Measurements from ENCODE around the gene BTN3A1.
A peak's percentile ranks its signal among the peaks of the same experiment; 100 is the strongest.
"Not testable (repeated sequence)": the region's sequence is repeated elsewhere in the genome, so short reads cannot be mapped to it uniquely, and the experiment has no call there.

The BTN3A1 gene

DNA sequence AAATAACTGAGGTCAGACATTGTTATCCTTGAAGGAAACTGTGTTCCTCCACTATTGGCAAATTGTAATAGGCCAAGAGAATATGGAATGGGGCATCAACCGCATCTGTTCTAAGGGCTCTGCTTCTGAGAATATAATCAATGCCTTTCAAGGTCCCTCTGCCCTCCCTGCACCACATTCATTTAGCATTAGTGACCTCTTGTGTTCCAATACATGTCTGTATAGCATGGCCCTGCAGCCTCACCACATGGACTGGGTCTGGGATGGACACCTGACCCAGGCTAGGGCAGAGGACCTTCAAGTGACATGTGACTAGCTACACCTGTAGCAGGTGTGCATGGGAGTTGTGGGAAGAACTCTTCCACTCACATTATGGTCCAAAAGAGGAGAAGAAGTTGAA, 14.2 kb downstream of the BTN3A1 start:
- DNase-seq, result no peak

DNA sequence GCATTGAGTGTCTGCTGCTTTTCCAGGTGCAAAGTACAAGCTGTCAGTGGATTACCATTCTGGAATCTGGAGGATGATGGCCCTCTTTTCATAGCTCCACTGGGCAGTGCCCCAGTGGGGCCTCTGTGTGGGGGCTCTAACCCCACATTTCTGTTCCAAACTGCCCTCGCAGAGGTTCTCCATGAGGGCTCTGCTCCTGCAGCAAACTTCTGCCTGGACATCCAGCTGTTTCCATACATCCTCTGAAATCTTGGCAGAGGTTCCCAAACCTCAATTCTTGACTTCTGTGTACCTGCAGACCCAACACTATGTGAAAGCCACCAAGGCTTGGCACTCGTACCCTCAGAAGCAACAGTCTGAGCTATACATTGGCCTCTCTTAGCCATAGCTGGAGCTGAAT, 16.0 kb downstream of the BTN3A1 start:
- not testable (repeated sequence) for DNase-seq

DNA sequence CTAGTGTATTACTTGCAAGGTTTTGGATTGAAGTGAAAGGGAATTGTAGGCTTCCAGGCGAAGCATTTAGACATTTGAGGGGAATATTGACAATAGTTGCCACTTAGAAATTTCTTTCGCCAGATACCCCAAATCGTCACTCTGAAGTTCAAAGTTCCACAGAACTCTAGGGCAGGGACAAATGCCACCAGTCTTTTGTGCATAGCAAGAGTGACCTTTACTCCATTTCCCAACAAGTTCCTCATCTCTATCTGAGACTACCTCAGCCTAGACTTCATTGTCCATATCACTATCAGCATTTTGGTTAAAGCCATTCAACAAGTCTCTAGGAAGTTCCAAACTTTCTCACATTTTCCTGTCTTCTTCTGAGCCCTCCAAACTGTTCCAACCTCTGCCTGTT, 16.7 kb downstream of the BTN3A1 start:
- DNase-seq, result not testable (repeated sequence)

DNA sequence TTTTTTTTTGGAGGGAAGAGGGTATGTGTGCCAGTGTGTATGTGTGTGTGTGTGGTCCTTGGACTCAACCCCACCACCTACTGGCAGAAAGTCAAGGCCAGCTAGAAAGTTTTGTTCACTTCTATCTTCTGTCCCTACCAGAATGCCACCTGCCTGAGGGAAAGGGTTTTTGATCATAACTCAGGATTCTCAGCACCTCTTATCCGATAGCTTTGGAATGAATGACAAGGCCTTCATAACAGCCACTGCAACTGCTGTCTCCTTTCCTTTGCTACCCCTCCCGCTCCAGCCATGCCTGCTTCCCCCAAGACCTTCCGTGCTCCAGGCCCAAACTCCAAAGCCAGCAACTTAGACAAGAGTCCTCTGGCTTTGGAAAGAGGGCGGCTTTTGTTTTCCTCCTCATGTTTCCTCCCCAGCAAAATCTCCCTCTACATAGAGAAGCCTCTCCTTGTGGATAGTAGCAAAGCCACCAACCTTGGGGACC, 18.7 kb downstream of the BTN3A1 start:
- peak; percentile 14 for DNase-seq

DNA sequence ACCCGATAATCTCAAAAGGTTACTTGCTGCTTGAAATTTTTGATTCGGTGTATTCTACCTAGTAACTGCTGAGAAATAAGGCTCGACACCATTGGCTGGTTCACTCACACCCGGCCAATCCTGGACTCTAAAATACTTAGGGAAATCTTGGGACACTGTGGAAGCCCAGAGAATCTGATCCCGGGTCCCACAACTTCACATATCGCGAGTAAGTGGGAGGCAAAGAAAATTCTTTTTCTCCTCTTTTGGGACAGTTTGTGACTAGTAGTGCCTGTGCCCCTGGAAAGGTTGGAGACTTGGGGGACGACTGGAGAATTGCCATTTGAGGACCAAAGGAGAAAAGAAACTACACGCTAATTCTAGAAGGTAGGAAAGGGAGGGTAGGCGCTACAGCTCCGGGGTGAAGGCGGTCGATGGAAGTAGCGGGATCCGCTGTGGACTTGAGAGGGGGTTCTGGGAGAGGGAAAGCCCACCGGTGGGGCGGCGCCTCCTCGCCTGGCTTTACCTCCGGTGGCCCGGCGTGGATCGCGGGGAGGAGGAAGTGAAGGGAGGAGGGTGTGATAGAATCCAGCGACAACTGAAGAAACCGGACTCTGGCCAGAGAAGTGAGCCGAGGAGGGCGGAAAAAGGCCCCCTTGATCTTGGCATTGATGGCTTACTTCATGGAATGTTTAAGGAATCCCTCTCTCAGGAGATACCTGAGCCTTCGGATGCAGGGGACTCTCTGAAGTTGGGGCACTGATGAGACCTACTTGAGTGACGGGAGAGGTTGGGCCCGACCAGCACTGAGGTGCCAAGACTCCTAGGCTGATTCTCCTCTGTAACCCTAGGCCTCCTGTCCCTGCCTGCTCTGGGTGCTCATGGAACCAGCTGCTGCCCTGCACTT, 19.4 kb downstream of the BTN3A1 start:
- DNase-seq, result peak; percentile 45

DNA sequence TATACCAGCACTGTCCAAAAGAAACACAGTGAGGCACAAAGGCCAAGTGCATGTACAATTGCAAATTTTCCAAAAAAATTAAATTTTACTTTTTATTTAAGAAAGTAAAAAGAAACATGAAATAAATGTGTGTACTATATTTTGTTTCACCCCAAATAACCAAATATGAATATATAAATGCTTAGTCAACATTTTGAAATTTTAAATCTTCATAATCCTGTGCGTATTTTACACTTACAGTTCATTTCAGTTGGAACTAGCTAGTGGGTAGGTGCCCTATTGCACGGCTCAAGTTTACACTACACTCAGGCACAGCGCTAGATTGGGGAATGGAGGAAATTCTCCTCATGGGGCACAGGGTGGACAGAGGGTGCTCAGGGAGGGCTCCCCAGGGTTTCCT, 20.3 kb downstream of the BTN3A1 start:
- no peak for DNase-seq

DNA sequence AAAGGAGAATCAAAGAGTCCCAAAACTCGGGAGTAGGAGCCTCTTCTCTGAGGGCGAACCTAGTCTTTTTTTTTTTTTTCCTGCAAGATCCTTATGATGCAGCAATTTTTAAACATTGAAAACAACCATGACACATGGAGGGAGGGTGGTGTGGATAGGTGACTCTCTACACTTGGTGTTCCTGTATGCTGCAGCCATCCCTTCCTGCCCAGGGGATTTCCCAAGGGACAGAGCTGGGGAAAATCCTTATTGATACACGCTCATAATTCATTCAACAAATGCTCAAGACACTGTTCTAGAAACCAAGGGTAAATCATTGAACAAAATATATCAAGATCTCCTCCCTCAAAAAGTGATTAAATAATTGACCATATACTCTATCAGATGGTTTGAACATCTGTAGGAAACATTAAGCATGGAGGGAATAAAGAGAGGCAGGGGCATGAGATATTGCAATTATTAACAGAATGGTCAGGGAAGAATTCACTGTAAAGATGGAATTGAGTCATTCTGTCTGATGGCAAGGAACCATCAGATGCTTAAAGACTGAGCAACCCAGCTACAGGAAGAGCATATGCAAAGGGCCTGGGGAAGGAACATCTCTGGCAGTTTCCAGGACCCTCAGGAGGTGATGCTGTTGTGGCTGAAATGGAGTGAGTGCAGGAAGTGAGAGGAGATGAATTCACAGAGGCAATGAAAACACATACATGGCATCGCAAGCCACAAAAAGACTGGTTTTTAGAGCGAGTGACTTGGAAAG, 24.8 kb downstream of the BTN3A1 start:
- DNase-seq, result no peak

DNA sequence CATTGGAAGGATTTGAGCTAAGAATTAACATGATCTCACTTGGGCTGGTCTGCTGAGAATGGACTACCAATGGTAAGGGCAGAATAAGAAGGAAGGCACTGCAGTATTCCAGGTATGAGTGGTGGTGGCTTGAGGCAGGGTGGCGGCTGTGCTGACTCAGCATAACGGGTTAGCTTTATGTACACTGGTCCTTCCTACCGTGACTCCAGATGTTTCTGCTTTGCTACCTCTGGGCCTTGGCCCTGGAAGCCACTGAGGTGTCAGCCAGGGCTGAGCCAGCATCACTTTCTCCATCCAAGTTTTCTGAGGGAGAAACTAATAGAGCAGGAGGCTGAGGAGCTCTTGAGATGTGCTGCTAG, 25.4 kb downstream of the BTN3A1 start:
- no peak for DNase-seq

DNA sequence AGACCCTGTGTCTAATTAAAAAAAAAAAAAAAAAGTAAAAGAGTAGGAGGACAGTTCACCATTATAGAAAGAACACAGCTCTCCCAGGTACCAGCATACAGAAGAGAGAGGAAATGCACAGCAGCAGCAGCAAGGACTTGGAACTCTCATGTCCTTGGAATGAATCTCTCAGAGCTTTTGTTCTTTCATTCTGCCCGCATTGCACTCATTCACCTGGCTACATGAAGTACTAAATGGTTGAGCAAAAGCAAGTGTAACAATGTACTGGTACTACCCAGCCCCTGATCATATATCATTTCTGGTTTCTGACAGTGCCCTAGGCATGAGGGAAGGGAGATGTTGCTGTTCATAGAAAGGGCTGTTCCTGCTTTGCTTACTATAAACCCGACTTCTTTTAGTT, 26.1 kb downstream of the BTN3A1 start:
- DNase-seq, result no peak

DNA sequence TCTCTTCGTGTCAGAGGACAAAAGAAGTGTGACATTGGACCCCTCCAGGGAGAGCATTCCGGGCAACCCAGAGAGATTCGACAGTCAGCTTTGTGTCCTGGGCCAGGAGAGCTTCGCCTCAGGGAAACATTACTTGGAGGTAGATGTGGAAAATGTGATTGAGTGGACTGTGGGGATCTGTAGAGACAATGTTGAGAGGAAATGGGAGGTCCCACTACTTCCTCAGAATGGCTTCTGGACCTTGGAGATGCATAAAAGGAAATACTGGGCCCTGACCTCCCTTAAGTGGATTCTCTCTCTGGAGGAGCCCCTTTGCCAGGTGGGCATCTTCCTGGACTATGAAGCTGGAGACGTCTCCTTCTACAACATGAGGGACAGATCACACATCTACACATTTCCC, 28.7 kb downstream of the BTN3A1 start:
- DNase-seq, result no peak

DNA sequence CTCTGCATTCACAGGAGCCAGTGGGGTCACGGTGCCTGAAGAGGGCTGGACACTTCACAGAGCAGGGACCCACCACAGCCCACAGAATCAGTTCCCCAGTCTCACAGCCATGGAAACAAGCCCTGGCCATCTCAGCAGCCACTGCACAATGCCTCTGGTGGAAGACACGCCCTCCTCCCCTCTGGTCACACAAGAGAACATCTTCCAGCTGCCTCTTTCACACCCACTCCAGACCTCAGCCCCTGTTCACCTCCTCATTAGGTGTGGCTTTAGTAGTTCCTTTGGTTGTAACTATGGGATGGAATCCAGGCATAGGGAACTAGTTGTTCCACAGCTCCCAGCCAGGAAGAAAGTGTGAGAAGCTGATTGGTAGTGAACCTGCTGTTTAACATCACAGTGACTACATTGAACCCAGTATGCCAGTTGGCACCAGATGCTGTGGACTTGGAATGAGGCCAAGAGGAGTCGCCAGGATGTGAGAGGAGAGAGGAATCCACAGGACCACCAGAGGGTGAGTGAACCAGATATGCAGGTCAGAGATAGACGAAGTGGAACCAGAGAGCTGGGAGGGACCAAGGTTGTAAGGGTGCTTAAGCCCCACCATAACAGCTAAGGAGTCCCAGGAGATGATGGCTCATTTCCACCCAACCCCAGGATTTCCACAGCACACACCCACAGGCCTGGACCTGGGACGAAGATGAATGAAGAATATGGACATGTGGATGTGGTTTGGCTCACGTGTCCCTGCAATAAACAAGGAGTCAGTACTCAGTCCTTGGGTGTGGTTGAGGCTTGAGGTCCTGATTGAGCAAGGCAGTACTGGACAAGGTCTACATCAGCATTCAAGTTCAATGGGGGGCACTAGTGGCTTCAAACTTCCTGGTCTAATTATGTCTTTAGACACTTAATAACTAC, 29.4 kb downstream of the BTN3A1 start:
- no peak for DNase-seq

DNA sequence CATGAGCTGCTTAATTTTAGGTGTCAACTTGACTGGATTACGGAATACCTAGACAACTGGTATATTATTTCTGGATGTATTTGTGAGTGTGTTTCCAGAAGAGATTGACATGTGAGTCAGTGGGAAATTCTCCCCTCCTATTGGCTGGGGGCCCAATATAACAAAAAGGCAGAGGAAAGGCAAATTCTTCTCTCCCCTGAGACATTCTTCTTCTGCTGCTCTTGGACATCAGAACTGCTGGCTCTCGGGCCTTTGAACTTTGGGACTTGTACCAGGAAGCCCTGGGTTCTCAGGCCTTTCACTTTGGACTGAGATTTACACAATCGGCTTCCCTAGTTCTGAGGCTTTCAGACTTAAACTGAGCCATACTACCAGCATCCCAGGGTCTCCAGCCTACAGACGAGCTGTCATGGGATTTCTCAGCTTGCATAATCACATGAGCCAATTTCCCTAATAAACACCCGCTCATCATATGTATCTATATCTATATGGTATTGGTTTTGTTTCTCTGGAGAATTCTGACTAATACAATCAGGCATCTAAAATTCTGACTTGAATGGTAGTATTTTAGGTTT, 30.6 kb downstream of the BTN3A1 start:
- DNase-seq, result no peak

DNA sequence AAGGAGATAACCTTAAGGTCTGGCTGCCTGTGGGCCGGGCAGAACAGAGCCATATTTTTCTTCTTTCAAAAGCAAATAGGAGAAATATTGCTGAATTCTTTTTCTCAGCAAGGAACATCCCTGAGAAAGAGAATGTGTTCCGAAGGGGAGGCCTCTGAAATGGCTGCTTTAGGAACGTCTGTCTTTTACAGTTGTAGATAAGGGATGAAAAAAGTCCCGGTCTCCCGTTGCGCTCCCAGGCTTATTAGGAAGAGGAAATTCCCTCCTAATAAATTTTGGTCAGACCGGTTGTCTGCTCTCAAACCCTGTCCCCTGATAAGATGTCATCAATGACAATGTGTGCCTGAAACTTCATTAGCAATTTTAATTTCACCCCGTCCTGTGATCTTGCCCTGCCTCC, 31.6 kb downstream of the BTN3A1 start:
- DNase-seq, result not testable (repeated sequence)

DNA sequence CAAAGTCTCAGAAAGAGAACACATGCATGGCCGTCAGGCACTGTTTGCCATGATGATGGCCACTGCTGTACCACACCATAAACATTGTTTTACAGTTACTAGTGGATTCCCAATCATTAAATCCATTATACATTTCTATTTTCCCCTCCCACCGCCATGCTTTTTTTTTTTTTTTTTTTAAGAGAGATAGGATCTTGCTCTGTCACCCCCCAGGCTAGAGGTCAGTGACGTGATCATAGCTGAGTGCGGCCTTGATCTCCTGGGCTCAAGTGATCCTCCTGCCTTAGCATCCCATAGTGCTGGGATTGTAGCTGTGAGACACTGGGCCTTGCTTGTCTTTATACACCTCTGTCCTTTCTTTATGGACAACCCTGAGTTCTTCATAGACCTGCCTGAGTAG, 33.9 kb downstream of the BTN3A1 start:
- no peak for DNase-seq

DNA sequence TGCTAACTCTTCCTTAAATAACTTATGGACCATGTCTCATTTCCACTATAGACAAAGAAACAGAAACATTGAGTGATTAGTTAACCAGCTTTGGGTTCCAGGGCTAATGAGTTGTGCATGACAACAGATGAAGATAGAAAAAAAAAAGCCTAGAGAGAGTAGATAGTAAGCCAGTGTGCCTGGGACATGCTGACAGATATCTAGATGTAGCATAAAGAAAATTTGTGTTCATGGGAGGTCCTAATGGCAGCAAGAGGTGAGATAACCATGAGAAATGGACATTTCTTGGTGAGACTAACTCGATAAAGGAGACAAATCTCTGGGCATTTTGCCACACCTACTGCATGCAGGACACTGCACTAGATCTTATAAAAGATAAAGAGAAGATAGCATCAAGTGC, 35.5 kb downstream of the BTN3A1 start:
- no peak for DNase-seq

DNA sequence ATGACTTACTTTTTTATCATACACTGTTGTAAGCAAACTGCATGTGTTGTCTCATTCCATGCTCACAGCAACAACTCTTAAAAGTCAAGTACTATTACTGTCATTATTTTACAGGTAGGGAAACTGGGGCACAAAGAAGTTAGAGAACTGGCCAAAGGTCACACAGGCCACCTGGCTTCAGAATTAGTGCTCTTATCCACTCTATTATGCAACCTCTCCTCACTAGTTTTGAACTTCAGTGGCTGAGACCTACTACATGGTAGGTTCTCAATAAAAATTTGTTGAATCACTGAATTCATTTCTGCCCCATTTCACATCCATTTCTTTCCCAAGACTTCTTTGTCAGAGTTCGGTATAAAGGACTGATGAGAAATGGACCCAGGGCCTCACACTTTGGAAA, 35.9 kb downstream of the BTN3A1 start:
- DNase-seq, result no peak

DNA sequence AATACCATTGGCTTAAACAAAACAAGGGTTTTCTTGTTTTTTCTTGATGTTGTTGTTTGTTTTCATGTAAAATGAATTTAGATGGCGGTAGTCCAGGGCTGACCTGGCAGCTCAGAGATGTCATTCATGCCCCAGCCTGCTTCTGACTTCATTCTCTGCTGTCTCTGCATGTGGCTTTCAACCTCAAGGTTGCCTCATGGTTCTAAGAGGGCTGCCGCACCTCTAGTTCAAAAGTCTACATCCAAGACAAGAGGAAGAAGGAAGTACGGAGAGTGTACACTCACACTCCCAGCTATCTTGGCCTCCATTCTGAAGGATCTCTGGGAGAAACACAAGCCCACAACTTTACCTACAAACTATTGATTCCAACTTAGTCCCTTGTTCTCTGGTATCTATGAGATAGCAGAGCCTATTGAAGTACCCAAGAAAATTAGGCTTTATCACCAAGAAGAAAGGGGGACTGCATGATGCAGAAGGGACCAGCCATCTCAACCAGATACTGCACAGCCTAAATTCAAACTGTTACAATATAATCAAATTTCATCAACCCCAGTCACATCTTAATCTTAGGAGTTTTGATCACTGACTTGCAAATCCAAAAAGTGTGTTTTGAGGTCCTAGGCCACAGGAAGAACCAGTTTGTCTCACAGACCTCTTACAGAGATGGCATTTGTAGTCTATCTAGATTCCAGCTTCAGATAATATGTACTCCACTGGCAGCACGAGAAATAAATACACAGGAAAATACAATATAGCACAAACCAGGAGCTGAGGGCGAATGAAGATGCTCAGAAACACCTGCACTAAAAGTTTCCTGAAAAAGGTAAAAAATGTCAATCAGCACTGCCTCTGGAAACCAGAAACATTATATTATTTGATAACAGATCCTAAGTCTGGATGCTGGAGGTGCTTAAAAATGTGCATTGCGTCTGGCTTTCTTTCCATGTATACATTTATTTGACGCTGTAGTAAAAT, 37.4 kb downstream of the BTN3A1 start:
- no peak for DNase-seq

DNA sequence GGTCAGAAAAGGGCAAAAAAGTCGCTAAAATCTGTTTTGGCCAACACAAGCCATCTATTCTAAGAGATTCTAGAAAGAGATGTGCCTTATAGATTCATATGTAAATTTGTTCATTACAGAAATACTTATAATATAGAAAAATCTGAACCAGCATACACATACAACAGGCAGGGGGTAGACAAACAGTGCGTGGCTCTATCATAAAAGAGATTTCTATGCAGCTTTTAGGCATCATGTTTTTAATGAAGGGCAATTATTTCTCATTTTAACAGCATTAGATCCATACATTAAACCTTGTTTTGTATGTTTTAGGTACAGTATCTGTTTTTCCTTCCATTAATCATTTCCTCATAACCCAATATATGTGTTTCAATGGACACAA, 38.9 kb downstream of the BTN3A1 start:
- DNase-seq, result no peak

DNA sequence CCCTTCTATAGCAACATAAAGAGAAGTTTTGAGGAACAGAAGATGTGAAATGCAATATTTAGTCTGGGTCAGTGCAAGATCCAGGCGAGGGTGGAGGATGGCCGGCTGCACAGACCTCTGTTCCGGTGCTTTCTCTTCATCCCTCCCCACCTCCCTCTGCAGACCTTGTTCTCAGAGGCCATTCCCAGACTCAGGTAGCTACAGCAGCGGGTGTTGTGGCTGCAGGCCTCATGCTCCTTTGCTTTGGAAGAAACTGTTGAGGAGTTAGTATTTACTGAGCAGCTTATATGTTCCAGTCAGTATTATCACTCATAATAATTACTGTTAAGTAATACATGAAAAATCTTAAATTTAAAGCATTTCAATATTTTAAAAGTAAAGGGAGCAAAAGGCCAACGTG, 39.9 kb downstream of the BTN3A1 start:
- no peak for DNase-seq

DNA sequence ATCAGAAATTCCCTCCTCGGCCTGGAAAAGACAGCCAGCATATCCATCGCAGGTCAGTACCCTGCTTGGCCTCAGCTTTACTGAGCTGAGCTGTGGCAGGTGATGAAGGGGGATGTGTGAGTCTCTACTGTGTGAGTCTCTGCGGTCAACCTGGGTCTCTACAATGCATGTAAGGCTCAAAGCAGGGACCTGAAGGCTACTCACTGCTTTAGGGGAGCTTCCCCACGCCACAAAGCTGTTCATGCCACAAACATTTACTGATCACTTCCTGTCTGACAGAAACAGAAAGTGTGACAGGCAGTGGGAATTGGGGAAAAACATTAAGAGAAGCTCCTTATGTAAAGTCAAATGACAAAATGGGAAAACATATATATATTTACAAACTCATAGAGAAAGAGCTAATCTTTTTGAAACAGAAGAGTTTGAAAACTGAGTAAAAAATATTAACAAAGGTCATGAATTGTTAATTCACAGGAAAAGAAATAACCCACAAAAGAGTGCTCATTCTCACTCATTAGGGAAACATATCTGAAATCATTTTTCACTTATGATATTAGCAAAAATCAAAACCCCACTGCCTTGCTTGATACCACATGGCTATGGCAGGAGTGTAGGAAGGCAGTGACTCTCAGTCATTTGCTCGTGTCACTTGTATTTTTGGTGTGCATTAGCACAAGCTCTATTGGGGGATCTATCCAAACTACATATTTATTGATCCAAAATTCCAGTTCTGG, 44.0 kb downstream of the BTN3A1 start:
- DNase-seq, result peak; percentile 57

DNA sequence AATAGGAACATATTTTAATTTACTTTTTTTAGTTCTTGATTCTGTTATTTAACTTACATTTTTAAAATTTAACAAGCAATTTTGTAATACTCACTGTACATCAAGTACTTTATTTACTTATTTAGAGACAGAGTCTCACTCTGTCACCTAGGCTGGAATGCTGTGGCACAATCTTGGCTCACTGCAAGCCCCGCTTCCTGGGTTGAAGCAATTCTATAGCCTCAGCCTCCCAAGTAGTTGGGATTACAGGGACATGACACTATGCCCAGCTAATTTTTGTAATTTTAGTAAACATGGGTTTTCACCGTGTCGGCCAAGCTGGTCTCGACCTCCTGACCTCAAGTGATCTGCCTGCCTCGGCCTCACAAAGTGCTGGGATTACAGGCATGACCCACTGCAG, 45.2 kb downstream of the BTN3A1 start:
- no peak for DNase-seq
